22Rv1 (cell line): Measurements from ENCODE around the gene WDR48.

ENCODE experiments used
- H3K27ac ChIP-seq: fragments of 450-650 bp; 2 replicates; pipeline ENCODE4 v1.5.1; 2017
- CTCF ChIP-seq: fragments of 450-650 bp; IDR thresholded peaks from 2 replicates; pipeline ENCODE4 v1.5.1; 2017; ENCODE audit warnings: mild to moderate bottlenecking
- ZFX ChIP-seq: fragments of 450-650 bp; IDR thresholded peaks from 2 replicates; pipeline ENCODE4 v1.6.1; 2017; ENCODE audit warnings: antibody characterized with exemption, borderline replicate concordance

The WDR48 gene

GRCh38 chr3:39082666-39083313, 31.0 kb downstream of the WDR48 start:
- H3K27ac ChIP-seq, result no peak overlapping the region
- TF ChIP-seq CTCF (no peak), ZFX (no peak)

- no peak overlapping the region for H3K27ac ChIP-seq
- TF ChIP-seq ZFX, result no peak
- no peak for TF ChIP-seq CTCF
Observed at GRCh38 chr3:39086144-39086543, 34.3 kb downstream of the WDR48 start.

- no peak overlapping the region for H3K27ac ChIP-seq
- TF ChIP-seq CTCF (no peak), ZFX (no peak)
Observed at GRCh38 chr3:39088456-39088855, 36.6 kb downstream of the WDR48 start.

- TF ChIP-seq ZFX (no peak), CTCF (no peak)
- no peak overlapping the region for H3K27ac ChIP-seq
Observed at GRCh38 chr3:39088889-39089288, 37.1 kb downstream of the WDR48 start.

GRCh38 chr3:39090922-39091321, 39.1 kb downstream of the WDR48 start:
- TF ChIP-seq ZFX (no peak), CTCF (no peak)
- no peak overlapping the region for H3K27ac ChIP-seq

GRCh38 chr3:39094851-39095677, 43.2 kb downstream of the WDR48 start:
- H3K27ac ChIP-seq, result no peak overlapping the region
- no peak for TF ChIP-seq ZFX
- no peak for TF ChIP-seq CTCF

- TF ChIP-seq CTCF (no peak), ZFX (no peak)
- H3K27ac ChIP-seq, result no peak overlapping the region
Observed at GRCh38 chr3:39095778-39096177, 44.0 kb downstream of the WDR48 start.
